Stimulated activated CD4-positive, alpha-beta T cell treated with anti-CD3 and anti-CD28 coated beads, Interleukin-4, amount 100 ng/mL, for 24 hours (primary cell): ENCODE results near the gene ZBTB6.

Experiments used
- DNase-seq: peaks from one replicate; pipeline ENCODE4 v3.0.0-alpha.2; 2020

The ZBTB6 gene

GRCh38 chr9:122912964-122913673 is at the start of gene ZBTB6:
TSS of gene ZBTB6 (minus strand) at chr9:122913323. CDS start at chr9:122912072, 1,251 bp downstream.
- peak; percentile 77 for DNase-seq

- no peak for DNase-seq
Measured at GRCh38 chr9:122961139-122961538, 48.0 kb upstream of the ZBTB6 start.

- DNase-seq = no peak
Measured at GRCh38 chr9:122955961-122956360, 42.8 kb upstream of the ZBTB6 start.

- DNase-seq = no peak
Measured at GRCh38 chr9:122954253-122954691, 41.1 kb upstream of the ZBTB6 start.

- DNase-seq = no peak
Measured at GRCh38 chr9:122951056-122951455, 37.9 kb upstream of the ZBTB6 start.

- no peak for DNase-seq
Measured at GRCh38 chr9:122950263-122950662, 37.1 kb upstream of the ZBTB6 start.

GRCh38 chr9:122949696-122950095 is 36.6 kb upstream of the ZBTB6 start:
- DNase-seq = no peak

- no peak for DNase-seq
Measured at GRCh38 chr9:122948313-122948712, 35.2 kb upstream of the ZBTB6 start.

GRCh38 chr9:122946461-122947005 is 33.4 kb upstream of the ZBTB6 start:
- no peak for DNase-seq

GRCh38 chr9:122944960-122945888 is 32.1 kb upstream of the ZBTB6 start:
- no peak for DNase-seq

GRCh38 chr9:122941582-122942234 is 28.6 kb upstream of the ZBTB6 start:
- no peak for DNase-seq

- peak; percentile 99 for DNase-seq
Measured at GRCh38 chr9:122940749-122941581, 27.8 kb upstream of the ZBTB6 start, which contains the start of gene RABGAP1. TSS of gene RABGAP1 (plus strand) at chr9:122941020. CDS start at chr9:122957060, 16,040 bp downstream.

GRCh38 chr9:122940454-122940748 is 27.3 kb upstream of the ZBTB6 start:
- DNase-seq = no peak

- DNase-seq = no peak
Measured at GRCh38 chr9:122939601-122940000, 26.5 kb upstream of the ZBTB6 start.

- DNase-seq = no peak
Measured at GRCh38 chr9:122936883-122937282, 23.8 kb upstream of the ZBTB6 start.

GRCh38 chr9:122936464-122936863 is 23.3 kb upstream of the ZBTB6 start:
- DNase-seq = no peak

GRCh38 chr9:122931226-122932121 is 18.4 kb upstream of the ZBTB6 start, which contains the start of gene ZBTB26:
TSS of gene ZBTB26 (minus strand) at chr9:122931512. CDS start at chr9:122919934, 11,578 bp downstream.
- peak; percentile 93 for DNase-seq

GRCh38 chr9:122930541-122931225 is 17.6 kb upstream of the ZBTB6 start:
- DNase-seq = no peak

- no peak for DNase-seq
Measured at GRCh38 chr9:122929796-122930354, 16.8 kb upstream of the ZBTB6 start.

GRCh38 chr9:122923947-122924346 is 10.8 kb upstream of the ZBTB6 start:
- no peak for DNase-seq
